ENCODE measurements around the gene HOXC11.

HOXC11 gene

GRCh38 chr12:53959314-53959713, 13.6 kb upstream of the HOXC11 start:
- no peak for DNase-seq

DNA sequence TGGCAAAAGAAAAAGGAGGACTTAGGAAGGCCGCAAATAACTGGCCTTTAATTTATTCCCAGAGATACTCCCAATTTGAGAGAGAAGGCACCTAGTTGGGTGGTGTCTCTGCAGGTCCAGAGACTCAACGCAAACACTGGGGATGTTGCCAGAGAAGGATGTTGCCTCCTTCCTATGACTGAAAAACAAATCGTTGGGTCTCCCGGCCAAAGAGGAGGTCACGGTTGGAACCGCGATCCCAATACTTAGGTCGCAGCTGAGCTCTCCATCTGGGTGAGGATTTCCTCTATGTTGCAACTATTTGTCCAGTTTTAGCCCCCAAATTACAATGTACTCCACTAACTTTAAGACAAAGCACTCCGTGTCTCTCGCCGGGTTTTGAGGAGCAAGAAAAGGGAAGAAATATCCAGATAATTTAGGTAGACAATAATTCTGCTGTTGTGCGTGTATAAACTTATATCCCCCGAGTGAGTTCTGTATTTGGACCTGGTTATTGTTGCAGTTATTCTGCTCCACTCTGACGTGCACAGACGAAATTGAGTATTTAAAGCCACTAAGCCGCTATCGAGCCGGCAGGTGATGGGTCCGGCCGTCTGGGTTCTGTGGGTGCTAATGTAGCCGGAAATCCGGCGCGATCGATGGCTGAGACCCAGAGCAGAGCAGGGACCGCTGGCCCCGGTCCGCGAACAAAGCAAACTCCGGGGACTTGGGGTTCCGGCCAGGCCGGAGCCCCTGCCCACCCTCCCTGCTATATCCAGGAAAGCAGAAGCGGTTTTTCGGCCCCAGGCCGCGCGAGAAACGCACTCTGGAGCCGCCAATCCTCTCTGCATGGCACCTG, 12.5 kb upstream of the HOXC11 start:
- no peak for DNase-seq

- DNase-seq: no peak
These were observed 11.7 kb upstream of the HOXC11 start for GRCh38 chr12:53961025-53961761.

DNA sequence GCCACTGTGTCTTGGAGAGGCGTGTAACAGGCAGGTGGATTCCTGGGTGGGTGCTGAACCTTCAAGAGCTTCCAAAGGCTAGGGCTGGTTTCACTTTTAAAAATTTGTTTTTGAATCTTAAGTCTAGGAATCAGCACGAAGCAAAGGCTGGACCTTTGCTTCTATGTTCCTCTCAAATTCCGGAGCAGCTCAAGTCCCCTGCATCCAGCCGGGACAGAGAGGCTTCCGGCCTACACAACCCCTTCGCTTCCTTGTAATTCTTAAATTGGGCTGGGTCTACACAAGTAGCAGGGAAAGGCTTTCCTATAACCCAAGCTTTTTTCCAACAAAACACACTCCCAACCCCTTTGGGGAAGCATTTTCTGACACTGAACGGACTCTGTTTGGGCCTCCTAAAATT, 9.9 kb upstream of the HOXC11 start:
- DNase-seq: peak; percentile 22

GRCh38 chr12:53963434-53964314, 9.3 kb upstream of the HOXC11 start:
- DNase-seq: peak; percentile 50

DNA sequence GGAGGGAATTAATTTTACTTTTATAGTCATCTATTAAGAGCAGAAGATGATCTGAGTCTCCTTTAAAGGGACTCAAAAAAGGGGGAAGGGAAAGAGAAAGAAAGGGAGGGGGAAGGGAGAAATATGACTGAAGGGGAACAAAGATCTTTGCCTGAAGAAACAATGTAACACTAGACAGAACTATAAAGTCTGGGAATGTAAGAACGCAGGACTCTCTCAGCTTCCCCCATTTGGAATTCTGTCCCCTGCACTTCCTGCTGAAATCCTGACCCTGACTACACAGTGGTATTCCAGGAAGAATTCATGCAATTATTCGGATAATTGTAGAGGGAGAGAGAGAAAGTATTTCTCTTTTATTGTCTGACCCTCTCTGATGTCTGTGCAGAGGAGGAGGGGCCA, 8.6 kb upstream of the HOXC11 start:
- peak; percentile 50 for DNase-seq

DNA sequence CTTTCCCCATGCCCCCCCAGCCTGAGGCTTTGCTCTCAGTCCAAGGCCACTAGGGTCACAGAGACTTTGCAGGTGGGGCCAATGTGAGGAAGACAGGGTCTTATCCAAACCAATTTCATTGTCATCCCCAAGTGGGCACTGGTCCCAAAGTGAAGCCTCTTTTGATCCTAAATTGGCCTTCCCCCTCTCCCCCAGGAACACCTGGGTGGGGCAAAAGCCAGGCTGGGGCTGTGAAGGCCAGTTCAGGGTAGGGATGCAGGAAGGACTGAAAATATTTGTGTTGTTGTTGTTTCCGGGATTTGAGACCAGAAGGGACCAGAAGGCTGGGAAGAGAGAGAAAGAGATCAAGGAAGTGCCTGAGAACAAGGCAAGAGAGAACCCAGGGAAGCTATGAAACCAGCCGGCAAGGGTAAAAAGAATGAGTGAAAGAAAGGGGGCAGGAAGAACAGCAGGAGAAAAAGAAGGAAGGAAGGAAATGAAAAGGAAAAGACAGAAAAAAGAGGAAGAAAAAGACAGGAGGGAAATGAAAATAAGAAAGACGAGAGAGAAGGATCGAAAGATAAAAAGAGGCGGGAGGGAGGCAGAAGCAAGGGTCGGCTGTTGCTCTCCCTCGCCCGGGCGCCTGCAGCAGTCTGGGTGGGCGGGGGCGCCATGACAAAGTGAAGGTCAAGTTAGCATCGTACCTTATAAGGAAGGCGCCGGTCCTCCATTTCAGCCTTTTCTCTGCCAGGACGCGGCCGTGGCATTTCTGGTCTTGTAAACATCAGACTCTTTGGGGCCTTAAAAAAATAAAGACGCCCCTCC, 7.4 kb upstream of the HOXC11 start:
- DNase-seq: peak; percentile 57

DNA sequence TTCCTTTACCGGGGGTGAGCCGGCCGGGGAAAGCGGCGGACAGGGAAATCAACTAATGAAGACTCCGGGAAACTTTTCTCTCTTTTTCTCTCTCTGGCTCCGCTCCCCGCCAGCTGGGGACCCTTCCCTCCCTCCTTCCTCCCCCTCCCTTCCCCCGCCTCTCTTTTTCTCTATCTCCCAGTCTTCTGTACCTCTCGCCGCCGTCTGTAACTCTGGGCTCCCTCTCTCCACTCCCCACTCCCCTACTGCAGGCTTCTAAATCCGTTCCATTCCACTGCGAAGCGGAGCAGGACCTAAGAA, 6.9 kb upstream of the HOXC11 start:
- DNase-seq: no peak

DNA sequence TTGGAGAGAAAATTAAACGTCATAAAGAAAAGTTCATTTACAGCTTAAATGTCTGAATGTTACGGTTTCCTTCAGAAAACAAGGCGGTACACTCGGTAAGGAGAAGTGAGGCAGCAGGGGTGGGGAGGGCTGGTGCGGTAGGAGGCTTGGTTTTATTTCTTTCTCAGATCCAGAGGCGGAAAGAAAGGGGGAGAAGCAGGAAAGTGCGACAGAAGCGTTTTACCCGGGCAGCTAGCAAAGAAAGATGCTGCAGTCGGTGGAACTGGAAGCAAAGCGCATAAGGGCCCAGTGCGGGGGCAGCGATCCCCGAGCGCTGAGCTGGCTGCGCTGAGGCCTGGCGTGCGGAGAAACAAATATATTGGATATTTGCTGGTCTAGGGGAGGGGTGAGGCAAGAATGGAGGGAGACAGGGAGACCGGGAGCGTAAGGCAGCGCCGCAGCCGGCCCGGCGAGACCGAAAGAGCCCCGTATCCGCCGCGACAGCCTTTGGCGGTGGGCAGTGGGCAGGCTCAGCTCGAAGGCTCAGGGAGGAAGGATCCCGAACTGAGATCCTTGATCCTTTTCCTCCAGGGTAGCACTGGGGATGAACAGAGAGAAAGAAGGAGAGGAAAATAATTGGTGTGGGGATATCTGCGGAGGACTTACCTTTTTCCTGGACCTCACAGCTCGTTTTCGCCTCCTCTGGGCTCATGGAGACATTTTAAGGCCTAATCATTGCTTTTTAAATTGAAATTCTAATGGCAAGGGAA, 6.4 kb upstream of the HOXC11 start:
- no peak for DNase-seq

- DNase-seq: peak; percentile 17
These were observed 5.5 kb upstream of the HOXC11 start for GRCh38 chr12:53967421-53967925.

- DNase-seq: no peak
These were observed 4.5 kb upstream of the HOXC11 start for GRCh38 chr12:53968214-53969127.

DNA sequence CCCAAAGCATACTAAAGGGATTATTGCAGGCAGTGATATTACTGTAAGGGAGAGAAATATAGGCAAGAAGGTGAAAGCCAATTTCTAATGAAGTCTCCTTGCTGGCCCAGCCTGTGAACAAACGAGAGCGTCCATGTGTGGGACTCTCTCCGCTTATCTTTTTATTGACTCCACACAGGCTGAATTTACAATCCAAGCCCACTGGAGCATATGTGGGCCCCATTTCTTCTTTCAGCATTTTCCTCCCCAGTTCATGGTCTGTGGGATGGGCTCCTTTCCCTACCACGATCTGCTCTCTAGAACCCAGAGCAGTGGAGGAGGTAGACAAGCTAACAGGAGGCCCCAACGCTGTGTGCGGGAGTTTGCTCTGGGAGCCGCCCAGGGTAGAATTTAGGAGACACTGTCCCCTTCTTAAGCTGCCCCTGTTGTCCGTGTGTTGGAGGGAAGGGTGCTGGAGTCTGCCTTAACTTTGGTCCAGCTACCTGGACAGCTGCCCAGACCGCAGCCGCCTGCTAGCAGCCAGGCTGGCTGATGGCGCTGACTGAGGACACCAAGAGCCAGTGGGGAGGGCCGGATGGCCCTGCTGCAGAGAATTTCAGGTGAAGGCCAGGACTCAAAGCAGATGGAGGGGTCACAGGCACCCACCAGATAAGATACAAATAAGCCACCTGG, 3.2 kb upstream of the HOXC11 start:
- DNase-seq: no peak

GRCh38 chr12:53970451-53970850, 2.5 kb upstream of the HOXC11 start:
- DNase-seq: no peak

- no peak for DNase-seq
These were observed 1.8 kb upstream of the HOXC11 start for GRCh38 chr12:53971129-53971528.

GRCh38 chr12:53971686-53972085, 1.2 kb upstream of the HOXC11 start:
- no peak for DNase-seq

- no peak for DNase-seq
These were observed 699 bp upstream of the HOXC11 start for GRCh38 chr12:53972152-53972702.

- no peak for DNase-seq
These were observed 513 bp downstream of the HOXC11 start for GRCh38 chr12:53973236-53974042.

All from DMS79 treated with DMSO at 0.1 percent for 48 hours (cell line).